B cell (primary cell): ENCODE measurements around the gene MYT1. TPM values are rescaled to one million over a fixed set of nuclear protein-coding genes. Genes with fewer than 3 reads are reported as not detected.
"Not testable (repeated sequence)": the region's sequence is repeated elsewhere in the genome, so short reads cannot be mapped to it uniquely, and the experiment has no call there.

Source experiments
- ATAC-seq: fragments of 200-7000 bp; cut with Tn5 transposase; one replicate; pipeline ENCODE4 v1.10.0; 2021; ENCODE audit warnings: low read depth, mild to moderate bottlenecking, moderate number of reproducible peaks, moderate library complexity
- CTCF ChIA-PET: fragments of 350-600 bp; sonication (Branson Sonifier 250); formaldehyde crosslinking; loops from one replicate; lab custom pipeline; 2021; ENCODE audit warnings: antibody characterized with exemption, inconsistent platforms; lab: Charles Lee
- POLR2A ChIA-PET: fragments of 350-600 bp; sonication (Branson Sonifier 250); formaldehyde crosslinking; loops from one replicate; lab custom pipeline; 2021; ENCODE audit warnings: antibody characterized with exemption; lab: Charles Lee
- DNase-seq: peaks from one replicate; pipeline ENCODE4 v3.0.0; 2013
- H2AFZ ChIP-seq: 2 replicates; pipeline ENCODE4 v1.6.1; 2012; ENCODE audit warnings: mild to moderate bottlenecking, low read depth, low read length; ENCODE audit not compliant: insufficient read depth, poor library complexity, severe bottlenecking
- H3K27ac ChIP-seq, 2 donors: 1 replicate in 1 of 2; 2 replicates in 1 of 2; pipeline ENCODE4 v1.5.1; 2012 to 2013; ENCODE audit warnings: low read length in 2 of 2, mild to moderate bottlenecking in 2 of 2, moderate library complexity in 1 of 2
- H3K27me3 ChIP-seq, 4 experiments: fragments of 200-600 bp in 1 of 4; sonication (generic) in 1 of 4; replicated peaks in 1 of 4; 1 replicate in 2 of 4; 2 replicates in 2 of 4; pipeline versions ENCODE4 v1.6.1 to v1.7.0; 2013 to 2016; ENCODE audit warnings: low read length in 3 of 4, mild to moderate bottlenecking in 2 of 4, mixed read lengths in 1 of 4, moderate library complexity in 1 of 4; ENCODE audit not compliant: insufficient read depth in 4 of 4, control insufficient read depth in 3 of 4; ENCODE audit errors: control extremely low read depth in 1 of 4
- H3K36me3 ChIP-seq, 2 experiments: replicated peaks in 1 of 2; 1 replicate in 1 of 2; 2 replicates in 1 of 2; pipeline versions ENCODE4 v1.6.1 to v1.7.1; 2013; ENCODE audit warnings: low read length in 1 of 2; ENCODE audit not compliant: insufficient read depth in 2 of 2, control insufficient read depth in 1 of 2; ENCODE audit errors: control extremely low read depth in 1 of 2, extremely low read depth in 1 of 2
- H3K4me1 ChIP-seq, 2 donors: fragments of 200-600 bp in 1 of 2; sonication (generic) in 1 of 2; 1 replicate in 1 of 2; 2 replicates in 1 of 2; pipeline versions ENCODE4 v1.5.1 to v1.6.1; 2013 to 2017; ENCODE audit warnings: low read length in 2 of 2; ENCODE audit not compliant: control insufficient read depth in 2 of 2, insufficient read depth in 2 of 2
- H3K4me2 ChIP-seq: replicated peaks from 2 replicates; pipeline ENCODE3; 2012; ENCODE audit warnings: mild to moderate bottlenecking, low read depth, low read length; ENCODE audit not compliant: poor library complexity, severe bottlenecking
- H3K4me3 ChIP-seq, 5 experiments: fragments of 200-600 bp in 1 of 5; sonication (generic) in 1 of 5; 1 replicate in 3 of 5; 2 replicates in 2 of 5; pipeline versions ENCODE4 v1.5.1 to v1.7.0; 2011 to 2016; ENCODE audit warnings: low read length in 4 of 5, mild to moderate bottlenecking in 4 of 5, low read depth in 2 of 5, control low read depth in 1 of 5, moderate library complexity in 1 of 5; ENCODE audit not compliant: insufficient read depth in 1 of 5; ENCODE audit errors: control extremely low read depth in 1 of 5, extremely low read depth in 1 of 5
- H3K79me2 ChIP-seq: fragments of 200-600 bp; sonication (generic); one replicate; pipeline ENCODE4 v1.6.0; 2016; ENCODE audit warnings: low read length; ENCODE audit not compliant: control insufficient read depth, insufficient read depth
- H3K9ac ChIP-seq: fragments of 200-600 bp; sonication (generic); 2 replicates; pipeline ENCODE4 v1.6.1; 2017; ENCODE audit warnings: mild to moderate bottlenecking, low read length, moderate library complexity
- H3K9me3 ChIP-seq, 3 donors: one replicate each; pipeline versions ENCODE4 v1.6.1 to v1.7.1; 2013; ENCODE audit warnings: low read length in 2 of 3; ENCODE audit not compliant: control insufficient read depth in 2 of 3, insufficient read depth in 1 of 3; ENCODE audit errors: control extremely low read depth in 1 of 3
- H4K20me1 ChIP-seq: 2 replicates; pipeline ENCODE4 v1.6.0; 2012; ENCODE audit warnings: mild to moderate bottlenecking, low read length; ENCODE audit not compliant: insufficient read depth, control insufficient read depth, poor library complexity, severe bottlenecking
- H3K27ac Mint-ChIP-seq: one replicate; pipeline ENCODE4 v1.8.0; 2021; ENCODE audit warnings: mixed read lengths
- H3K27me3 Mint-ChIP-seq: one replicate; pipeline ENCODE4 v1.8.0; 2021; ENCODE audit warnings: mixed read lengths
- H3K4me1 Mint-ChIP-seq: one replicate; pipeline ENCODE4 v1.8.0; 2021; ENCODE audit warnings: mixed read lengths
- H3K4me3 Mint-ChIP-seq: one replicate; pipeline ENCODE4 v1.8.0; 2021; ENCODE audit warnings: mixed read lengths
- H3K9me3 Mint-ChIP-seq: one replicate; pipeline ENCODE4 v1.8.0; 2022; ENCODE audit warnings: mixed read lengths; ENCODE audit not compliant: insufficient read depth
- CTCF ChIP-seq: fragments of 200-600 bp; IDR thresholded peaks from one replicate; pipeline ENCODE4 v1.8.0; 2022; ENCODE audit warnings: antibody characterized with exemption, mild to moderate bottlenecking
- WGBS: methylation state at CpG from one replicate; pipeline ENCODE4 v1.1.5; 2013; ENCODE audit warnings: missing lambda C conversion rate; ENCODE audit not compliant: insufficient coverage; 5-methylcytosine and 5-hydroxymethylcytosine counted together
- intact Hi-C: fragments of 100-400 bp; cut with micrococcal nuclease; formaldehyde crosslinking; loops from one replicate; pipeline ENCODE4 v1.10.0; 2022
- polyA plus RNA-seq: library from polyadenylated mRNA; depleted of rRNA; stranded (reverse); fragments of >200 nt; gene quantifications from 2 replicates; pipeline ENCODE4 v1.2.3, GENCODE V29; 2012
- total RNA-seq, 2 donors: library from RNA; stranded (reverse); fragments of 120-200 nt in 1 of 2; gene quantifications; 1 replicate in 1 of 2; 2 replicates in 1 of 2; pipeline versions ENCODE4 v1.2.3 to v1.2.4, GENCODE V29; 2013 to 2022

The MYT1 gene
- total and polyA plus RNA-seq, 2 donors (not counting 1 experiment from before 2014, with no cell fraction given) = 0.49 to 42.2 TPM

- H3K9me3 ChIP-seq = peaks cover 0 to 16% (median 4%) of the 10 kb centered on the region in 3 donors
- POLR2A ChIA-PET, H3K4me1 ChIP-seq, H3K4me3 Mint-ChIP-seq, intact Hi-C loops, H2AFZ ChIP-seq, H3K4me2 ChIP-seq, H3K36me3 ChIP-seq, H3K9ac ChIP-seq, H3K27ac ChIP-seq, H3K9me3 Mint-ChIP-seq, H4K20me1 ChIP-seq, CTCF ChIA-PET, H3K4me3 ChIP-seq, H3K27ac Mint-ChIP-seq, H3K27me3 ChIP-seq, H3K79me2 ChIP-seq, H3K4me1 Mint-ChIP-seq, H3K27me3 Mint-ChIP-seq: not testable (repeated sequence)
- DNase-seq (peak; percentile 78), ATAC-seq (peak; percentile 81)
- WGBS = 70% methylated on average over 38 of the region's 46 CpGs
- peak; percentile 97 for TF ChIP-seq CTCF
These were observed 121.6 kb downstream of the MYT1 start for GRCh38 chr20:64285579-64286446.

- H3K79me2 ChIP-seq, CTCF ChIA-PET, DNase-seq: not testable (repeated sequence)
These were observed 122.4 kb downstream of the MYT1 start for GRCh38 chr20:64286447-64287263.

GRCh38 chr20:64287264-64287590 lies 123.0 kb downstream of the MYT1 start:
- DNase-seq = not testable (repeated sequence)

More at GRCh38 chr20:64286447-64287263, 122.4 kb downstream of the MYT1 start:
- H3K4me2 ChIP-seq, H3K4me1 Mint-ChIP-seq, H2AFZ ChIP-seq, H3K27me3 Mint-ChIP-seq, H3K4me3 ChIP-seq, H3K4me1 ChIP-seq, H3K27ac ChIP-seq, H3K27me3 ChIP-seq, POLR2A ChIA-PET, H3K9me3 Mint-ChIP-seq, H3K27ac Mint-ChIP-seq, intact Hi-C loops, H3K36me3 ChIP-seq, H3K9ac ChIP-seq, H4K20me1 ChIP-seq, H3K4me3 Mint-ChIP-seq: not testable (repeated sequence)
- H3K9me3 ChIP-seq = peaks cover 0 to 16% (median 4%) of the 10 kb centered on the region in 3 donors
- 95% methylated on average over 24 of the region's 30 CpGs for WGBS
- ATAC-seq = peak; percentile 14

More at GRCh38 chr20:64287264-64287590, 123.0 kb downstream of the MYT1 start:
- H3K9me3 Mint-ChIP-seq, POLR2A ChIA-PET, H3K4me2 ChIP-seq, H3K79me2 ChIP-seq, H3K4me1 Mint-ChIP-seq, CTCF ChIA-PET, H3K9ac ChIP-seq, H2AFZ ChIP-seq, H3K27me3 Mint-ChIP-seq, intact Hi-C loops, H3K27ac Mint-ChIP-seq, ATAC-seq, H3K4me1 ChIP-seq, H4K20me1 ChIP-seq, H3K4me3 ChIP-seq, H3K36me3 ChIP-seq, H3K27me3 ChIP-seq, H3K4me3 Mint-ChIP-seq, H3K27ac ChIP-seq: not testable (repeated sequence)
- H3K9me3 ChIP-seq = peaks cover 0 to 16% (median 4%) of the 10 kb centered on the region in 3 donors
- WGBS = 100% methylated on average over 1 of the region's 3 CpGs
